Stomach smooth muscle (tissue), 2 donors: Measurements from ENCODE around the gene CUTC.
"Not testable (repeated sequence)": the region's sequence is repeated elsewhere in the genome, so short reads cannot be mapped to it uniquely, and the experiment has no call there.

ENCODE experiments used
- H3K27ac ChIP-seq: one replicate; pipeline ENCODE4 v1.7.0; 2013; ENCODE audit warnings: mild to moderate bottlenecking, low read length, inconsistent platforms
- H3K27me3 ChIP-seq, 2 donors: one replicate each; pipeline ENCODE4 v1.7.0; 2013; ENCODE audit warnings: low read length in 2 of 2; ENCODE audit not compliant: insufficient read depth in 2 of 2, control insufficient read depth in 1 of 2
- H3K36me3 ChIP-seq, 2 donors: one replicate each; pipeline ENCODE4 v1.7.0; 2013; ENCODE audit warnings: low read length in 2 of 2; ENCODE audit not compliant: control insufficient read depth in 2 of 2, insufficient read depth in 2 of 2
- H3K4me1 ChIP-seq: one replicate; pipeline ENCODE4 v1.7.0; 2013; ENCODE audit warnings: low read length; ENCODE audit not compliant: control insufficient read depth, insufficient read depth
- H3K4me3 ChIP-seq, 2 donors: one replicate each; pipeline ENCODE4 v1.7.0; 2013; ENCODE audit warnings: low read length in 2 of 2
- H3K9ac ChIP-seq, 2 donors: one replicate each; pipeline ENCODE4 v1.7.0; 2013; ENCODE audit warnings: low read length in 2 of 2, mild to moderate bottlenecking in 1 of 2
- H3K9me3 ChIP-seq, 2 donors: one replicate each; pipeline ENCODE4 v1.7.0; 2013; ENCODE audit warnings: low read length in 2 of 2; ENCODE audit not compliant: control insufficient read depth in 2 of 2
- donor health status: healthy.
- donor health status: Pancreatic carcinoma.

The CUTC gene

DNA sequence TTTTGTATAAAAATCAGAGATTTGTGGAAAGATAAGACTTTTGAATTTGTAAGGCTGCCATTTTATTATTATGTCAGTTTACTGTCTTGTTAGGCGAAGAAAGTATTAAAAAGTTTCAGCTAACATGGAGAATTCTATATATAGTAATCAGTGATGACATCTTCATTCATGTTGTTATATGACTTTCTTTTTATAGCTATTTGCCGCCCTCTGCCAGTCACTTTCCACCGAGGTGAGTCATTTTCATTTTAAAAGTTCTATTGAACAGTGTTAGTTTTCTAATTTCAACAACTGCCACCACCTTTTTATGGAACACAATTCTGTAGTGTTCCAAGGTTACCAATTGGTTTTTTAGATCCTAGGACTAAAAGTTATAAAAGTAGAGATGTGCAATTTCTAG is 11.8 kb downstream of the CUTC start:
- Histone ChIP-seq H3K9me3 (no peaks in the 10 kb centered on the region), H3K36me3 (peaks cover 38 to 64% of the 10 kb centered on the region in 2 donors), H3K4me1 (no peaks in the 10 kb centered on the region), H3K27ac (no peak overlapping the region), H3K27me3 (no peaks in the 10 kb centered on the region), H3K4me3 (no peak overlapping the region), H3K9ac (no peak overlapping the region)

- not testable (repeated sequence) for H3K27ac ChIP-seq, H3K4me1 ChIP-seq, H3K4me3 ChIP-seq, H3K27me3 ChIP-seq, H3K9ac ChIP-seq, H3K9me3 ChIP-seq
- H3K36me3 ChIP-seq, result peaks cover 31 to 59% of the 10 kb centered on the region in 2 donors
Measured at GRCh38 chr10:99746166-99746565, 14.1 kb downstream of the CUTC start.

- H3K36me3 ChIP-seq, result peaks cover 28 to 43% of the 10 kb centered on the region in 2 donors
- no peak overlapping the region for H3K9ac ChIP-seq
- no peaks in the 10 kb centered on the region for H3K4me1 ChIP-seq
- H3K4me3 ChIP-seq, result no peak overlapping the region
- H3K27me3 ChIP-seq, result no peaks in the 10 kb centered on the region
- no peak overlapping the region for H3K27ac ChIP-seq
- H3K9me3 ChIP-seq, result no peaks in the 10 kb centered on the region
Measured at GRCh38 chr10:99748823-99749451, 16.9 kb downstream of the CUTC start.

GRCh38 chr10:99750641-99751040 is 18.6 kb downstream of the CUTC start:
- Histone ChIP-seq H3K9me3 (no peaks in the 10 kb centered on the region), H3K4me1 (no peaks in the 10 kb centered on the region), H3K27ac (no peak overlapping the region), H3K9ac (no peak overlapping the region), H3K36me3 (peaks cover 31 to 37% of the 10 kb centered on the region in 2 donors), H3K27me3 (no peaks in the 10 kb centered on the region), H3K4me3 (no peak overlapping the region)

DNA sequence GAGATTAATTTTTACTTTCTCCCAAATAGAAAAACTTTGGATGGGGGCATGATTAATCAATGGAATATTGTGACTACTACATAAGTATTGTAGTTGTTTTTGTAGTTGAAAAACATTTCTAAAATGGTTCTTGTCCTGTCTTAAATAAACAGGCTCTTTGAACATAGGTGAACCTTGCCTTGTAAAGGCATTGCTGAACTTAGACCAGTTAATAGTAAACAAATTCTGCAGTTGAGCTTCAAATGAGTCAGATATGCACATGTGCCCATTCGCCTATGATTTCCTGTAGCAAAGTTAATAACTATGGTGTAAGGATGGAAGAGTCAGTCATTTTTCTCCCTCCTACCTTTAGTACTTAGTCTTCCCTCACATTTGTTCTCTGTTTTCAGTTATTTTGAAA is 22.6 kb downstream of the CUTC start:
- H3K4me3 ChIP-seq, result no peak overlapping the region
- no peaks in the 10 kb centered on the region for H3K9me3 ChIP-seq
- H3K27ac ChIP-seq, result no peak overlapping the region
- H3K27me3 ChIP-seq, result no peaks in the 10 kb centered on the region
- H3K4me1 ChIP-seq, result no peaks in the 10 kb centered on the region
- H3K36me3 ChIP-seq, result peaks cover 16 to 20% of the 10 kb centered on the region in 2 donors
- H3K9ac ChIP-seq, result no peak overlapping the region

GRCh38 chr10:99756159-99756558 is 24.1 kb downstream of the CUTC start:
- Histone ChIP-seq H3K9me3 (no peaks in the 10 kb centered on the region), H3K4me3 (no peak overlapping the region), H3K27ac (no peak overlapping the region), H3K27me3 (no peaks in the 10 kb centered on the region), H3K4me1 (no peaks in the 10 kb centered on the region), H3K36me3 (peaks cover 16 to 27% of the 10 kb centered on the region in 2 donors), H3K9ac (no peak overlapping the region)

GRCh38 chr10:99758211-99758891 is 26.3 kb downstream of the CUTC start:
- no peaks in the 10 kb centered on the region for H3K9me3 ChIP-seq
- H3K4me1 ChIP-seq, result no peaks in the 10 kb centered on the region
- H3K36me3 ChIP-seq, result peaks cover 10 to 27% of the 10 kb centered on the region in 2 donors
- H3K4me3 ChIP-seq, result no peak overlapping the region
- no peak overlapping the region for H3K9ac ChIP-seq
- no peaks in the 10 kb centered on the region for H3K27me3 ChIP-seq
- H3K27ac ChIP-seq, result no peak overlapping the region

DNA sequence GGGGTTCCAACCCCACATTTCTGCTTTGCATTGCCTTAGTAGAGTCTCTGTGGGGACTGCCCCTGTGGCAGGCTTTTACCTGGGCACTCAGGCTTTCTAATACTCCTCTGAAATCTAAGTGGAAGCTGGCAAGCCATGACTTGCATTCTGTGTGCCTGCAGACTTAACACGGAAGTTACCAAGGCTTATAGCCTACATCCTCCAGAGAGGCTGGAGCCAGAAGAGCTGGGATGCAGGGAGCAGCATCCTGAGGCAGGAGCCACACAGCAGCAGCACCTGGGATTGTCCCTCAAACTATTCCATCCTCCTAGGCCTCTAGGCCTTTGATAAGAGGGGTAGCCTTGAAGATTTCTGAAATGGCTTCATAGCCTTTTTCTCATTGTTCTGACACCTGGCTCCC is 28.3 kb downstream of the CUTC start:
- Histone ChIP-seq H3K27ac (no peak overlapping the region), H3K36me3 (peaks cover 6 to 22% of the 10 kb centered on the region in 2 donors), H3K4me1 (no peaks in the 10 kb centered on the region)

GRCh38 chr10:99761365-99761764 is 29.3 kb downstream of the CUTC start:
- H3K27me3 ChIP-seq, result no peaks in the 10 kb centered on the region
- no peak overlapping the region for H3K27ac ChIP-seq
- no peak overlapping the region for H3K9ac ChIP-seq
- H3K4me3 ChIP-seq, result no peak overlapping the region
- H3K36me3 ChIP-seq, result peaks cover 6 to 14% of the 10 kb centered on the region in 2 donors
- no peaks in the 10 kb centered on the region for H3K9me3 ChIP-seq
- no peaks in the 10 kb centered on the region for H3K4me1 ChIP-seq

More for the DNA sequence above, 28.3 kb downstream of the CUTC start:
- no peak overlapping the region for H3K9ac ChIP-seq
- no peaks in the 10 kb centered on the region for H3K9me3 ChIP-seq
- H3K27me3 ChIP-seq, result no peaks in the 10 kb centered on the region
- H3K4me3 ChIP-seq, result no peak overlapping the region

GRCh38 chr10:99765672-99766301 is 33.8 kb downstream of the CUTC start:
- Histone ChIP-seq H3K4me1 (no peaks in the 10 kb centered on the region), H3K9ac (no peak overlapping the region)

GRCh38 chr10:99766302-99766681 is 34.3 kb downstream of the CUTC start:
- no peak overlapping the region for H3K9ac ChIP-seq
- no peaks in the 10 kb centered on the region for H3K27me3 ChIP-seq
- no peak overlapping the region for H3K27ac ChIP-seq
- H3K4me3 ChIP-seq, result no peak overlapping the region
- H3K36me3 ChIP-seq, result no peaks in the 10 kb centered on the region
- no peaks in the 10 kb centered on the region for H3K9me3 ChIP-seq
- H3K4me1 ChIP-seq, result no peaks in the 10 kb centered on the region

More at GRCh38 chr10:99765672-99766301, 33.8 kb downstream of the CUTC start:
- Histone ChIP-seq H3K9me3 (no peaks in the 10 kb centered on the region), H3K27ac (no peak overlapping the region), H3K4me3 (no peak overlapping the region), H3K27me3 (no peaks in the 10 kb centered on the region), H3K36me3 (no peaks in the 10 kb centered on the region)
